HUES6 (cell line): ENCODE results near the gene SOBP.

ENCODE experiments used
- H3K27ac ChIP-seq: 2 replicates; pipeline ENCODE4 v1.7.0; 2013; ENCODE audit warnings: low read depth, mild to moderate bottlenecking, low read length, inconsistent platforms
- H3K27me3 ChIP-seq: 2 replicates; pipeline ENCODE4 v1.6.1; 2013; ENCODE audit warnings: low read length; ENCODE audit not compliant: control insufficient read depth, insufficient read depth
- H3K36me3 ChIP-seq: 2 replicates; pipeline ENCODE4 v1.6.1; 2013; ENCODE audit warnings: low read length; ENCODE audit not compliant: control insufficient read depth, insufficient read depth
- H3K4me1 ChIP-seq: 2 replicates; pipeline ENCODE4 v1.6.1; 2013; ENCODE audit warnings: low read length; ENCODE audit not compliant: control insufficient read depth, insufficient read depth
- H3K4me3 ChIP-seq: 2 replicates; pipeline ENCODE4 v1.5.1; 2013; ENCODE audit warnings: low read depth, low read length
- H3K9ac ChIP-seq: one replicate; pipeline ENCODE4 v1.6.1; 2013; ENCODE audit warnings: mild to moderate bottlenecking, low read length
- H3K9me3 ChIP-seq: 2 replicates; pipeline ENCODE4 v1.6.1; 2013; ENCODE audit warnings: low read depth, low read length; ENCODE audit not compliant: control insufficient read depth, insufficient read depth

Gene SOBP

DNA sequence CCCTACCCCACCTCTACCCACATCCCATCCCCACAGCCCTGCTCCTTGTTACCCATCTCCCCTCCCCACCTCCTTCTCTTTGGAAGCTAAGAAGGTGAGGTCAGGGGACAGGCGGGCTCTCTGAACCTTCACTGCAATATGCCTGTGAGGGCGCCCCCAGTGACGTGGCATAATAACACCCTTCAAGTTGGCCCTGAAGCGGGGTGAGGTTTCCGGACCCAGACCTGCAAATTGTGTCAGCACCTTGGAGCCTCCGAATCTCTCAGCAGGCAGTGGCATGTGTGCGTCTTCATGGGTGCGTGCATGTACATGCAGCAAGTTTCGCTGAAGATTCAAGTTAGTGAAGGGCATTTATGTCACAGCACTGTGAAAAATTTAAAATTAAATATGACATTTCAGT, 114.6 kb downstream of the SOBP start:
- H3K27ac ChIP-seq = no peak overlapping the region
- H3K4me1 ChIP-seq = peaks cover 54% of the 10 kb centered on the region
- no peak overlapping the region for H3K9ac ChIP-seq
- no peaks in the 10 kb centered on the region for H3K9me3 ChIP-seq
- H3K27me3 ChIP-seq = no peaks in the 10 kb centered on the region
- no peaks in the 10 kb centered on the region for H3K36me3 ChIP-seq
- H3K4me3 ChIP-seq = no peak overlapping the region

DNA sequence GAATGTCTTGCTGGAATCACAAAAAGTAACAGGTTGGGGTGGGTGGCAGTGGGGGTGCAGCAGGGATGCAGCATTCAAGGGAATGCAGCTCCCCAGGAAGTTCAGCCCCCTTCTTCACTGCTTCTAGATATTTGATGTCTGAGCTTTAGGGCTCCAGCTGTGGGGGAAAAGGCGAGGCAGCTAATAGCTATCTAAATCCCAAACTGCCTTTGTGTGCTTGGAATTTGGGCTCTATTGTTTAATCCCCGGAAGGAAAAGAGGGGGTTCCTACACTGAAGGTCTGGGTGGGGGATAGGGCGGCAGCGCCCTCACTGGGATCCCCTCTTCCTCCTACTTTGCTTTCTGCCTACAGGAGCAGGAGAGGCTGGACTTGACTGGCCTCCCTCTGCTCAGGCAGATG, 116.5 kb downstream of the SOBP start:
- Histone ChIP-seq H3K4me1 (peaks cover 46% of the 10 kb centered on the region), H3K27ac (no peak overlapping the region), H3K9me3 (no peaks in the 10 kb centered on the region), H3K4me3 (no peak overlapping the region), H3K9ac (no peak overlapping the region), H3K27me3 (no peaks in the 10 kb centered on the region), H3K36me3 (no peaks in the 10 kb centered on the region)

DNA sequence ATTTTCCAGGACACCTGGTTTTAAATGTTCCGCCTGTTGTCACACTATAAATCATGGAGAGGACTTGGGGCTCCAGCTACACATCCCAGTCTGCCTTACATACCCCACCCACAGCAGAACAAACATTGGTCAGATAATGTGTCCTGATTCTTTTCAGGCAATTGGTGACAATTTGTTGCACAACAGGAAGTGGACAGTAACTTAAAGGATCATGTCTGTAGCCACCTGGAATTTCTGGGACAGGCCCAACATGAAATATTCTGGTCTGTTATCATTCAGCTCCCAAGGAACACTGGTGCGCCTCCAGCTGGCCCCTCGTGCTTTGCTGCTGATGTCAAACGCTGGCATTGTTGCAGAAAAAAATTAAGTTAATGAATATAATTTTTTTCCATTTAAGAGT, 117.2 kb downstream of the SOBP start:
- no peaks in the 10 kb centered on the region for H3K36me3 ChIP-seq
- no peak overlapping the region for H3K9ac ChIP-seq
- H3K4me1 ChIP-seq = peaks cover 46% of the 10 kb centered on the region
- H3K27me3 ChIP-seq = no peaks in the 10 kb centered on the region
- no peaks in the 10 kb centered on the region for H3K9me3 ChIP-seq
- no peak overlapping the region for H3K4me3 ChIP-seq
- H3K27ac ChIP-seq = no peak overlapping the region

DNA sequence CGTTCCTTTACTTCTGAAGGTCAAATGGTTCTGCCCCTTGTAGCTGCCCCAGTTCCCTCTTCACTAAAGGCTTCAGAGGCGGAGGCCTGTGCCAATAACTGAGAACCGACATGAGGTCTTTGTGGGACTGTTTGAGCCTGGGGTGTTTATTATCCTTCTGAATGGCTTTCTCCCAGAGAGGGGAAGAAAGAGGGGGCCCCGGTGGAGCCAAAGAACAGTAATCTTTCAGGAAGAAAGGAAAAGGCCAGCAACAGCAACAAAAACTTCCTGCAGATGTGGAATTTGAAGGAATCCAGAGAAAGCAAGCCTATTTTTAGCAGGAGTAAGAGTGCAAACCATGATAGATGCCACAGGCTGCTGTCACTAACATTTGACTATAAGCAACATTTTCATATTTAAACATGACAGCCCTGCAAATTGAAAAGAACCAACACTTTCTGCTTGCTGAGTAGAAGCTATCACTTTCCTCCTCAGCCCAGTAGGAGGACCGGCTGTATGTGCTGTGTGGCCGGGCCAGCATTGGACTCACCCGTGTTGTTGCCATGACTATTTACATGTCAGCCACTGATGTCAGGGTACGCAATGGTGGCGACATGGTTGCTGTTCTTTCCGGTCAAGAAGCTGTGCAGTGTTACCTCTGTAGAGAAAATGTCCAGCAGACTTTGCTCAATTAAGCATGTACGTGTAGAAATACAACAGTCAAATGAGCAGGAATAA, 121.3 kb downstream of the SOBP start:
- no peak overlapping the region for H3K9ac ChIP-seq
- H3K27me3 ChIP-seq = no peaks in the 10 kb centered on the region
- H3K9me3 ChIP-seq = no peaks in the 10 kb centered on the region
- no peak overlapping the region for H3K27ac ChIP-seq
- no peaks in the 10 kb centered on the region for H3K36me3 ChIP-seq
- peaks cover 38% of the 10 kb centered on the region for H3K4me1 ChIP-seq
- no peak overlapping the region for H3K4me3 ChIP-seq

DNA sequence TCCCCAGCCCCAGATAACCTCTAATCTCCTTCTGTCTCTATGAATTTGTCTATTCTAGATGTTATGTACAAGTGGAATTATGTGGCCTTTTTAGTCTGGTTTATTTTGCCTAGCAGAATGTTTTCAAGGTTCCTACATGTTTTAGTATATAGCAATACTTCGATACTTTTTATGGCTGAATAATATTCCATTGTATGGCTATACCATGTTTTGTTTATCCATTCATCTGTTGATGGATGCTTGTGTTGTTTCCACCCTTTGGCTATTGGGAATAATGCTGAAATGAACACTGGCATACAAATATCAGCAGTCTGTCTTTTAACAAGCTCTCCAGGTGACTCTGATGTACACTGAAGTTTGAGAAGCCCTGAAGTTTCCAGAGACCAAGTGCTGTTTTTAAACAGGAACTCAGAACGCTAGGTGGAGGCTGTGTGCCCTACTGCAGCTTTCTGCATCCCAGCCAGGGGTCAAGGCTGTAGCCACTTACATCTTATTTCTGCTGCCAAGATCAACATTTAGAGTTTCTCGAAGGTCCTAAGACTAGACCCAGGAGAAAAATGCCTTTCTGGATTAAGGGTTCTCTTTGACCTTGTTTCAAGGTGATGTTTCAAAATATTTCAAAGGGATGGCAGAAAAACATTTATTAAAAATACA, 123.0 kb downstream of the SOBP start:
- no peak overlapping the region for H3K4me3 ChIP-seq
- no peaks in the 10 kb centered on the region for H3K9me3 ChIP-seq
- peaks cover 42% of the 10 kb centered on the region for H3K4me1 ChIP-seq
- H3K9ac ChIP-seq = no peak overlapping the region
- no peaks in the 10 kb centered on the region for H3K27me3 ChIP-seq
- H3K36me3 ChIP-seq = no peaks in the 10 kb centered on the region
- no peak overlapping the region for H3K27ac ChIP-seq

DNA sequence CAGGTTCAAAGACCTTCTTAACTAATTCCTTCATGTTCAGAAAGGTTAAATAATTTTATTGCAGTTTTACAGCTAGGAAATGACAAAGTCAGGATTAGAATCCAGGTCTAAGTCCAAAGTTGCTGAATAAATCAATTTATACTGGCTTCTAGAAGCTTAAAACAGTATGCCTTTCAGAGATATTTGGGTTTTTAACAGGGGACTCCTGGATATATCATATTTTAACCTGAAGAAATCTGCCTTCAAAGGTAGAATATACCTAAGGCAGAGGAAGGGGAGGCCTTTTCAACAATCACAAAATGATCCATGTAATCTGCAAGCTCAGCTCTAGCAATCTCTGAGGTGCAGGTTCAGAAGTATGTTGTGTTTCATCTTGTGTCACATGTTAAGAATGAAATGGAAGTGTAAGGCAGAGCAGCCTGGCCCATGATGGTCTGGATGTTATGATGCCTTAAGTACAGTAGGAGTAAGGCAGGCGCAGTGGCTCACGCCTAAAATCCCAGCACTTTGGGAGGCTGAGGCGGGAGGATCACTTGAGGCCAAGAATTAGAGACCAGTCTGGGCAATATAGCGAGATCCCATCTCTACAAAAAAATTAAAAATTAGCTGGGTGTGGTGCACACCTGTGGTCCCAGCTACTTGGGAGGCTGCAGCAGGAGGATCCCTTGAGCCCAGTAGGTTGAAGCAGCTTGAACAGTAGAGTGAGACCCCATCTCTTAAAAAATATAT, 123.9 kb downstream of the SOBP start:
- Histone ChIP-seq H3K4me1 (peaks cover 49% of the 10 kb centered on the region), H3K36me3 (no peaks in the 10 kb centered on the region), H3K4me3 (no peak overlapping the region), H3K27ac (no peak overlapping the region), H3K27me3 (no peaks in the 10 kb centered on the region), H3K9me3 (no peaks in the 10 kb centered on the region), H3K9ac (no peak overlapping the region)

DNA sequence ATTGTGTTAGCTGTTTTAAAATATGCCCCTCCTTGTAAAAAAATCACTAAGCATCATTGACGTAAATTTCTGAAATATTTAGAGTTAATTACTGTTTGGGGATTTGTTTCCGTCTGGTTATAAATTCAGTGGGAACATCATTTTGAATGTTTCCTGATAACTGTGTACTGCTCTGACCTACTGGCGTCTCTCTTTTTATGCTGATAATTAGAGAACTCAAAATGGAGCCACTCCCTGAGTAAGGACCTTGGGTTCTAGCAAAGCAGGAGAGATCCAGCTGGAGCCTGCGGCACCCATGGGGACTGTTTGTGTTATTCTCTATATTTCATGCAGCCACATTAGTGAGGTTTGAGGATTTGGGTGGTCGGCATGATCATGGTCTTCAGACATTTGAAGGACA, 124.9 kb downstream of the SOBP start:
- Histone ChIP-seq H3K9ac (no peak overlapping the region), H3K9me3 (no peaks in the 10 kb centered on the region), H3K4me3 (no peak overlapping the region), H3K4me1 (peaks cover 51% of the 10 kb centered on the region), H3K27me3 (no peaks in the 10 kb centered on the region), H3K27ac (no peak overlapping the region), H3K36me3 (no peaks in the 10 kb centered on the region)

DNA sequence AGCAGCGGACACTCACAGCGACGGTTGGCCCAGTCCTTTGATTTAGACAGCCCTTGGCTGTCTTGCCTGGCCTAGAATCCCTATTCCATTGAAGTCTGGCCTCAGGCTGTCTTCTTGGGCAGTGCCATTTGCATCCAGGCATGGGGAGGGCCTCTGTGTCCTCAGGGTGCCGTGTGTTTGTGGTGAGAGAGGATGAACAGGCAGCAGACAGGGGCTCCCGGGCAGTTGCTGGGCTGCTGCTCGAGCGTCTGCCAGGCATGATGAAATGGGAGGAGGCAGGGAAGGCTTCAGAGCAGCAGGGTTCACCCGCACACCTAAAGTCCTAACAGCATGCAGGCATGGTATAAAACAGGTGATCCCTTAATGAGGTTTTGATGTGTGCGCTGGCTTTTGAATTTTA, 126.9 kb downstream of the SOBP start:
- H3K9ac ChIP-seq = no peak overlapping the region
- H3K9me3 ChIP-seq = no peaks in the 10 kb centered on the region
- H3K27me3 ChIP-seq = no peaks in the 10 kb centered on the region
- H3K4me3 ChIP-seq = no peak overlapping the region
- H3K27ac ChIP-seq = no peak overlapping the region
- peaks cover 49% of the 10 kb centered on the region for H3K4me1 ChIP-seq
- H3K36me3 ChIP-seq = no peaks in the 10 kb centered on the region

DNA sequence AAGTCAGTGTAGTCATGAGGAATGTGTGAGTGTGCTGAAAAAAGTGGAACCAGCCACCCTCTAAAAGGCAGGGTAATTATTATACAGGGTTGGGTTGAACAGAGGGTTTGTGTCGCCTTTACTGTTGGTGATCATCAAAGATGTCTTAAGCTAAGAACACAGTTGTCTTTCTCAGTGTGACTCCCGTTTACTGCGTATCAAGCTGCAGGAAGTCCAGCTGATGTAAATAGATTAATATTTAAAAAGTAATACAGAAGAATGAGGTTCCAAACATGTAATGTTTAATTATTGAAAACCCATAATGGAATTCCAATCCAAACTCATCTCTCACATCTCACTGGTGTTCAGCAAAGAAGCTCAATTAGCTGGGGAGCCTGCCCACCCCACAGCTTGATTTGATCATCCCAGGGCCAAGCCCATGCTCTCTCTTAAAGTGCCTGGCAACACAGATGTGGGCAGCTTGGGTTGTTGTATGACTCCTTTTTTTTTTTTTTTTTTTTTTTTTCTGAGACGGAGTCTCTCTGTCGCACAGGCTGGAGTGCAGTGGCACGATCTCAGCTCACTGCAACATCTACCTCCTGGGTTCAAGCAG, 127.5 kb downstream of the SOBP start:
- Histone ChIP-seq H3K4me1 (peaks cover 43% of the 10 kb centered on the region), H3K9me3 (no peaks in the 10 kb centered on the region), H3K4me3 (no peak overlapping the region), H3K9ac (no peak overlapping the region), H3K27me3 (no peaks in the 10 kb centered on the region), H3K36me3 (no peaks in the 10 kb centered on the region), H3K27ac (no peak overlapping the region)

DNA sequence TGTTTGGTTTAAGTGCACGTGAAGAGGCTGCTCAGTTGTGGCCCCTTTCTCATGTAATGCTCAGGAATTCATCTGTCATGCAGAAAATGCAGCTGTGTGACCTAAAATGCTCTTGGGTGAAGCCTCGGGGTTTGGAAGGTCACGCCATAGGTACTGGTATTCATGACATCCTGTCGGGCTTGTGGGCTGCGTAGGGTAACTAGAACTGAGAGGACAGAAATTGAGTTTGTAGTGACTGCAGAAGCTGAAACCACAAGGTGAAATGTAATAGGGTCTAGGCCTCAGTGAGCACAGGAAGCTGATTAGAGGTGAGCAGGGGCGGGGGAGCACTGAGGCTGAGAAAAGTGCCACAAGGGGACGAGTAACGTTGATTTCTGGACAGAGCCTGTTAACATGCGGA, 128.8 kb downstream of the SOBP start:
- Histone ChIP-seq H3K9me3 (no peaks in the 10 kb centered on the region), H3K9ac (no peak overlapping the region), H3K27ac (no peak overlapping the region), H3K27me3 (no peaks in the 10 kb centered on the region), H3K4me1 (peaks cover 43% of the 10 kb centered on the region), H3K4me3 (no peak overlapping the region), H3K36me3 (no peaks in the 10 kb centered on the region)

DNA sequence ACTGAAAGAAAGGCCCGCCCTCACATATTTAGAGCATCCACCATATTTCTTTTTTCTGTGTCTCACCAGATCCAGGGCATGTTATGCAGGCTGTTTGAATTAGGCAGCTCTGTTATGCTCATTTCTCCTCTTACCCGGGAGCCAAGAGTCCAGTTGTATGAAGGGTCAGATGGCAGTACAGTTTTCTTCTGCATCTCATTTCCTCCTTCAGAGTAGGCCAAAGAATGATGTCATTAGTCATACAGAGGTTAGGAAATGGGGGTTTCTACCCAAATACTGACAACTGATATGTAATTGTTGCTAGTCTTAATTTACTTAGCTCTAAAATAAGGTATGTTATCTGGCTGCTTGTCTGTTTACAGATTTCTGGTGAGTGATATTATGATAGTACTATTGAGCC, 130.8 kb downstream of the SOBP start:
- Histone ChIP-seq H3K36me3 (no peaks in the 10 kb centered on the region), H3K27ac (no peak overlapping the region), H3K4me1 (peaks cover 33% of the 10 kb centered on the region), H3K4me3 (no peak overlapping the region), H3K27me3 (no peaks in the 10 kb centered on the region), H3K9me3 (no peaks in the 10 kb centered on the region), H3K9ac (no peak overlapping the region)
